ENCODE measurements around the gene NUCKS1.

The NUCKS1 gene

DNA sequence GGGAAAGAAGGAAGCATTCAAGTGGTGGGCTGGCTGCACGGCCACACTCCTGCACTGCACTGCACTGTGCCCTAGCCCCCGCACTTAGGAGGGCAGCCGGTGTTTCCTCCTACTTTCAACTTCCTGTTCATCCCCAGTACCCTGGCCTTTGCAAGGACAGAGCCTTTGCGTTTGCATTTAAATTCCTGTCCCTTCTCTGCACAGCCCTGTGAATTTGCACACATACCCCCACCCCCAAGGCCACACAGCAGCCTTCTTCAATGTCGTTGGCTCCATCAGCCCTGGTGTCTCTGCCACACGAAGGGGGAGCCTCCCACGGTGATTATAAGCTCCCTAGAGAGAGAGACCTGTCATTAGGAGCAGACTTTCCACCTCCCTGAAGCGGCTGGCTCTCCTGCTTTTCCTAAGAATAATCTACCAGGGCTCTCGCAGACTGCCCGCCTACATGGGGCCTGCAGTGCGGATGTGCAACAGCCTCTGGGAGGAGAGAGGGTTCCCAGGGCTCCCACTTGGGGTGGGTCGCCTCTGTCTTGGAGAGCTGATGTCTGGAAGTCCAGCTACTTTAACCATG lies 56.5 kb downstream of the NUCKS1 start:
- no peak for DNase-seq

DNA sequence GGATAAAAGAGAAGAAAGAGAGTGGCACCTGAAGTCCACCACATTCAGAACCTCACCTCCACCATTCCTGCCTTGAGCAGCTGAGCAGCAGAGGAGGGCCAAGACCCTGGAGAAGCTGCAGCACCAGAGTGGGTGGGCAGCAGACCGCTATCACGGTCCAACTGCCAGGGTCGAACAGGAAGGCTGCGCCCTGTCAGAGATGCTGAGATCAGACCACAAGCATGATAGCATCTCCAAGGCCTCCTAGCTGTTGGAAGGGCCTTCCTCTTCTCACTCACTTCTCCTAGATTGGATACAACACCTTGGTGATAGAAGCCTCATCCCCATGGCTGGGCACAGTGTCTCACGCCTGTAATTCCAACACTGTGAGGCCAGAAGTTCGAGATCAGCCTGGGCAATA lies 57.6 kb downstream of the NUCKS1 start:
- DNase-seq, result no peak

DNA sequence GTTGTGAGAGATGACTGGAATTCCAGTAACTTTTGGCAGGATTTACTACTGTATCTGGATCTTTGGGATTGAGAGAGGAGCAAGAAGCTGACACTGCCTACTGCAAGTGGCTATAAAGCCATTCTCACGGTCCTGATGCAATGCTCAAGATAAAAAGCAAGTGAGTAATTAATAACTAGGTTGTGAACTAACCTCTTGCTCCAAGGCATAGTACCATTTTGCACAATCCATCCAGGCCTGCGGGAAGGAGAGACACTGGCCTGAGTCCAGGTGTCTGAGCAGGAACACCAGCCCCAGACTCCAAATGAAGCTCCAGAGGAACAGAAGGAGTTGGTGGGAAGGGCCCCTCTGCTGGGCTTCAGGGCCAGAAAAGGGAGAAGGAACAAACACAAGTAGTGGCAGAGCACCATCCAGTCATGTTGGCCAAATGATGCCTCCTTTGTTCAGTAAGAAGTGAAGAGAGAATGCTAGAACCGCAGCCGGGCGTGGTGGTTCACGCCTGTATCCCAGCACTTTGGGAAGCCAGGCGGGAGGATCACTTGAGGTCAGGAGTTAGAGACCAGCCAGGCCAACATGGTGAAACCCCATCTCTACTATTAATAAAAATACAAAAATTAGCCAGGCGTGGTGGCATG lies 59.7 kb downstream of the NUCKS1 start:
- DNase-seq, result no peak

DNA sequence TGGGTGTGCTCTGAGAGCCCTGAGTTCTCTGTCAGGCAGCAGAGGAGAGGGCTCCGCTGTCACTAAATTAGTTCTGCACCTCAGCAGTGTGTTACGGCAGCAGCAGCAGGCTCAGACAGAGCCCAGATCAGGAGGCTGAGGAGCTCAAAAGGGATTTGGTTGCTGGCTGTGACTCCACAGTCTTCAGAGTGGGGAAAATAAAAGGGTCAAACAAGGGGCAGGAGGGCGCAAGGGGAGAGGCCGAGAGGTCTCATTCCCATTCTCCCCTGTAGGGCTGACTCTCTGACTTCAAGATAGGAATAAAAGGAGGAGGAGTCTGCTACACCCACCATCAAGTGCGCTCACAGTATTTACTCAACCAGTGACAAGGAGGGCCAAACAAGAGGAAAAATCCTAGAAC lies 60.5 kb downstream of the NUCKS1 start:
- no peak for DNase-seq

DNA sequence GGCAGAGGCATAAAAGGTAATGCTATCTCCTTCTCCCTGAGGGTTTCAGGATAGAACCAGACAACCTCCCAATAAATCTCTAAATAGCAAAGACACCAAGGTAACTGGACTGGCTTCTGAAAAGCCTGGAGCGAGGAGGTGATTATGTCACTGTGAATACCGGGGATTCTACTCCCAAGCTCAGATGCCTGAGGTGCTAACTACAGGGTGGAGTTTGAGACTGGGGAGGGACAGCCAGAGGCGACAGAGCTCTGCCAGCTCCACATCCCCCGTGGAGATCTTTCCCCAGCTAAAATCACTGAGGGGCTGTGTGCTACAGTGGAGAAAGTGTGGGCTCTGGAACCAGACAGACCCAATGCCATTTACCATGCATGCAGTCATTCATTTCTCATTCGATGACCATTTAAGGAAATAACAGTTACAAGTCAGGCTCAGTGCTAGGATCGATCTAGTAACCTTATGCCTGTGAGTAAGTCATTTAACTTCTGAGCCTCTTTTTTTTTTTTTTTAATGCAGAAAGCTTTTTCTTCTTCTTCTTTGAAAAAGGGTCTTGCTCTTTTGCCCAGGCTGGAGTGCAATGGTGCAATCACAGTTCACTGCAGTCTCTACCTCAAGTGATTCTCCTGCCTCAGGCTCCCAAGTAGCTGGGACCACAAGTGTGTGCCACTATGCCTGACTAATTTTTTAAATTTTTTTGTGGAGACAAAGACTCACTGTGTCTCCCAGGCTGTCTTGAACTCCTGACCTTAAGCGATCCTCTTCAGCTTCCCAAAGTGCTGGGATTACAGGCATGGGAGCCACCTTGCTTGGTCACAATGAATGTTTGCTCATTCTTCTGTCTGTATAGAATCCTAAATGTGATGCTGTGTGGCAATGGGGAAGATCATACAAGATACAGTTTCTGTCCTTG lies 61.6 kb downstream of the NUCKS1 start:
- no peak for DNase-seq

DNA sequence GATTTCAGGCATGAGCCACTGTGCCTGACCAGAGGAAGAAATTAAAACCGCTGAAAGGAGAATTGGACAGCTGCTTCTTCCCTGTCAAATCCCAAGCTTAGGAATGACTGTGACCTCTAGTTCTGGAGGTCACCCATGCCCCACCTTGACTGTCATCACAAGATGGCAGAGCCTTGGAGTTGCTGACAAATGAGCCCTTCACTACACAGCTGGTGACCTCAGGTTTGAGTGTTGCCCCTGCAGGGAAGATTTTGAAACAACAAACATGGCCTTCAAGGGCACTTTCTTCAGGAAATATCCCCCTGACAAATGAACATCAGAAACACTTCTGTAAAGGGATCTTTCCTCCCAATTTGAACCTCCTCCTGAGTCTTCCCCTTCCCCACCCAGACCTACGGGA lies 62.7 kb downstream of the NUCKS1 start:
- no peak for DNase-seq

DNA sequence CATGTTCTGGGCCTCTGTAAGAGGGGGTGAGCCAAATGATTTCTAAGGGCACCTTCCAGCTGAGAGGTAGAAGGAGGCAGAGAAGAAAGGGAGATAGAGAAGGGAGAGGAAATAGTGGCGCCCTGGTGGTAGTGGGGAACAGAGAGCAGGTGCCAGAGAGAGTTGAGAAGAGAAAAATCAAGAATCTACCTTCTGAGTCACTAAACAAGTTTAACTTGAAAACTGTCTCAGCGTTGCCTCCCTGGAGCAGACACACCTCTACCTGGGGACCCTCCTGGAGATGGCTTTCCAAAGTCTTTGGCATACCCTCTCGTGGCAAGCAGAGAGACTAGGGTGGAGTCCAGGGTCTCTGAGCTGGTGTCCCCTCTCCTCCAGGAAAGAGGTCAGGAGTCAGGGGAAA lies 68.6 kb downstream of the NUCKS1 start:
- no peak for DNase-seq

DNA sequence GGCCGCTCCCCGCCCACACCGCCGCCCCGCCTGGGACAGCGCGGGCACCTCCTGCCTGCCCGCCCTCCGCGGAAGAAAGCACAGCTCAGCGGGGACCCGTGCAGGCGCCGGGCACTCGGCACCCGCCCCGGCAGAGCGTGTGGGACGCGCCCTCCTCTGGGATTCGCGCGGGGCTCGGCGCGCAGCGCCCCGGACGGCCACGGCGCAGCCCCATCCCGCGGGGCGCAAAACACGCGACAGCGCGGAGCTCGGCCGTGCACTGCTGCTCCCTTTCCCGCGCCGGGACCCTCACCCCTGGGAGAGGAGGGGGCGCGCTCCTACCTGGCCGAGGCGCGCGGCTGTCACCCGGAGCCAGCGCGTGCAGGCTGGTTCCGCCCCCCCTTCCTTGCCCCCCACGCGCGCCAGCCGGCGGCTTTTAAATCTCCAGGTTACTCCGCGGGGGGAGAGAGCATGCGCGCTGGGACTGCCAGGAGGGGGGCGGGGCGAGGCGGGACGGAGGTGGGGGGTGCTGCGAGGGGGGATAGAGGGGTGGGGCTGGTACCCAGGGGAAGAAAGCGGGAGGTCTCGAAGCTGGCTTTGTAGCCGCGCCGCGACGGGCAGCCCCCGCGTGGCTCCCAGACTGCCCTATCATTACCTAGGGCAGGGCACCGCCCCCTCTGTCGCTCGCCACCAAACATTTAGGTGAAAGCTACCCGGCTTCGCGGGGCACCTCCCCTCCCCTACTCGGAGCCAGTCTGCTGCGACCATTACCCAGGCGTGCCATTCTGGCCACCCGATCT lies 69.7 kb downstream of the NUCKS1 start, which contains the start of gene SLC45A3:
Gene SLC45A3 (minus strand): TSS at position 437 of the 779 bp plus-strand sequence. CDS start 15,853 bp downstream, outside the sequence.
- peak; percentile 37 for DNase-seq

DNA sequence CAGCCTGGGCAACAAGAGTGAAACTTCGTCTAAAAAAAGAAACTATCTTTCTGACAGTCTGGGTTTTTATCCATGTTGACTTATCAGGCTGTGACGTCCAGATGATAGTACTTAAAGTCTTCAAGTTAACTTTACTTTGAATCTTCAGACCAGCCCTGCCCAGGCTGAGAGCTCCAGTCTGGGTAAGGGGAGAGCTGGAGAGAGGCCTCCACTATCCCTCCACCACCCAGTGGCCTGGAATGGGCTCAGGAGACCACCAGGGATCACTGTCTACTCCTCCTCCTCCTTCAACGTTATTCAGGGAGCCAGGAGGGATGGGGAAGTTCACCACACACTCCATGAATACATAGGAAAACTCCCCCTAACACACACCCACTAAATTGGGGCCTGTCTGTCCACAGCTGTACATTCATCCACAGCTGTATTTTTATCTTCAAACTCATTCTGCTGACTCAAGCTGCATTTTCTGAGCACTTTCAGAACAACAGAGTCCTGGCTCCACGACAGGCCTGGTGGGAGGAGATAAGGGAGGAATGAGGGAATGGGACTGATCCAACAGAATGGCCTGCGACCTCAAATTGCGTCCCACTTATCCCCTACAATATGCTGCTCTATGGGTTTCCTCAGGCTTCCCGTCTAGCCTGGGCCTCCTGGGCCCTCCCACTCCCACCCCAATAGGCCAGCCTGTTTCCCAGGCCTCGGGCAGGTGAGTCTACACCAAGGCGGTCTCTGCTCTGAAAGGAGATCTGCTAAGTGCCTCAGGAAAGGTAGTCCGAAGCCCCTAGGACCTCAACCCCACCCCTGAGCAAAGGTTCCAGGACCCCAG lies 71.5 kb downstream of the NUCKS1 start:
- no peak for DNase-seq

DNA sequence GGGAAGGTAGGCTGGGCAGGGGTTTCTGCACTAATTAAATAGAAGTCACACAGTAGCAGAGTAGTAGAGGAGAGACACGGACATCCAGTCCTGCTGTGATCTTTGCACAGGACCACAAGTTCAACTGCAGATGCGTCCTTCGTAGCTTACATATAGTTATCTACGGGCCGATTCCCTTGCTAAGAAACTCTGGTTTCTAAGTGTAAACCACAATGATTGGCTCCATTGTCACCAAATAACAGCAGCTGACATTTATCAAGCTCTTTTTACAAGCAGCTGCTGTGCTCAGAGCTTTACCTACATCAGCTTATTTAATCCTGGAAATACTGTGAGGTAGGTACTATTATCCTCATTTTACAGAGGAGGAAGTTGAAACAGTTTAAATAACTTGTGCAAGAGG lies 72.8 kb downstream of the NUCKS1 start:
- no peak for DNase-seq

DNA sequence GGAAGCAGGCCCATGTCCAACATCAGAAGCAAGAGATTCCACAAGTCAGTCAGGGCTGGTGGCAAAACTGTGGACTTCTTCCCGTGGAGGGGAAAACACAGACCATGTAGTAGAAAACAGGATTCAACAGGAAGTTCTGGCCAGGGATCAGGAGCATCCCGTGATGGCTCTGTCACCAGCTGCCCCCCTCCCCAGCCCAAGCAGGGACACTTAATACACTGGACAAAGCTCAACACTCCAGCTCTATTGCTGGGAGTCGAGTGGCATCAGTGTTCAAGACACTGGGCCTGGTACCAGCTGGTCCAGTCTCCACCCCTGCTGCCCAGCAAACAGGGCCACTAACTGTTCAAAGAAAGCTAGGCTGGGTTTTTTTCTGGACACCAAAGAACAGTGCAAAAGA lies 73.4 kb downstream of the NUCKS1 start:
- no peak for DNase-seq

DNA sequence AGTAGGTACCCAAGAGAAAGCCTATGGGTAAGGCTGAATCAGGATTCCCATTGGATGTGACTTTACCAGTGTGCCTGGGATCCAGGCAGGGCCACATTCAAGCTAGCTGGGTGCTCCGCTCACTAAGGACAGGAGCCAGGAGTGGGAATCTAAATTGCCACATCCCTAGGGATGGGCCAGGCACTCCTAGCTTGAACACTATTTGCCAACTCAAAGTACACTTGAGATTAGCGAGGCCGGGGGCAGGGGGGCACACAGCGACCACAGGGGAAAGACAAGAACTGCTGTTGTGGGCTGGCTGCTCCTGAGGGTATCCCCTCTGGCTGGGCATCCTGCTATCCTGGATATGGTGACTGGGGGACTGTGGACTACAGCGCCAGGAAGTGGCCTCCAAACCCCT lies 74.0 kb downstream of the NUCKS1 start:
- DNase-seq, result no peak

DNA sequence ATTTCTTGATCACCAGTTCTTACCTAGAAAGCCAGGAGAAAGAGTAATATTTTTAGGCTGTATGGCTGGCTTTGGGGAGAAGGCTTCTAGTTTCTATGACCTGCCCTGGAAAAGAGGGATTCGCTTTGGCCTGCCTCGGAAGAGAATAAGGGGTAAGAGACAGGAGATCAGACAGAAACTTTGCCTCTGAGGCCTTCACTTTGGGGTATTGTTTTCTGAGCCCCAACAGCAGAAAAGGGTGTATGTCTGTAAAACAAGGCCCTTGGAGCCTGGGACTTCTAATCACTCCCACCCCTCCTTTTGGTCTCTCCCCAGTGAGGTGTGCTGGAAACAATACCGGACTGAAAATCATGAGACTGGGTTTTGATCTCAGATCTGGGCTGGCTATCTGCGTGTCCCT lies 74.7 kb downstream of the NUCKS1 start:
- DNase-seq, result no peak

DNA sequence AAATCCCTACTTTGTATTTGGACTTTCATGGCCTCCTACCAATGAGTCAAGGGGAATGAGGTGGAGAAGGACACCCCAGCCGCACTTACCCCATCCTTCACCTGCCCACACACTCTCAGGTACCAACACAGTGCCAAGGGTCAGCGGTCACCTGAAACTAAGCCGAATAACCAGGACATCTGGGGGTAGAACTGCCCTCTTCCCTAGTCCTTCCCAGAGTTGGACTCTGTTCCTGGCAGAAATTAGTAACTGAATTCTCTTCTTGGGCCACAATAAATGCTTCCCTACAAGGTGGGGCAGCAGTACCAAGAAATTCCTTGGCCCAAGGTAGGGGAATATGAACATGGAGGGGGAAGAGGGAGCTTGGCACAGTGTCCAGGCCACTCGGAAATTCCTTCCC lies 77.0 kb downstream of the NUCKS1 start:
- DNase-seq, result no peak

DNA sequence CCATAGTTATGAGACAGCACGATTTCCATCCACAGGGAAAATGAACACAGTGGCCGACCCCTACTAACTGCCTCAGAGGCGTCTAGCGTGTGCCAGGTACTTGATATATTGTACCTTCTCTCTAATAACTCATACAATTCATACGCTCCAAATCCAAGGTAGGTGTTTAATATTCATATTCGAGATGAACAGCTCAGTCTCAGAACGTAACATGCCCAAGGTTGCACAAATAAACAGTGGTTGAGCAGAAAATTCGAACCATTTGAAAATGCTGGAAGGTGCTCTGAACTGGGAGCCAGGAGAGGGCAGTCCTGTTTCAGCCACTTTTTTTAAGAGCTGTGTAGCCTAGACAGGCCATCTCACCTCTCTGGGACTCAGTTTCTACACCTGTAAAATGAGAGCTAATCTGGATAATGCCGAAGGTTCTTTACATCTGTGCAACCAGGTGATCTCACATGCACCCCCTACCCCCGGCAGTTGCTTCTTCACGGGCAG lies 77.5 kb downstream of the NUCKS1 start:
- no peak for DNase-seq

DNA sequence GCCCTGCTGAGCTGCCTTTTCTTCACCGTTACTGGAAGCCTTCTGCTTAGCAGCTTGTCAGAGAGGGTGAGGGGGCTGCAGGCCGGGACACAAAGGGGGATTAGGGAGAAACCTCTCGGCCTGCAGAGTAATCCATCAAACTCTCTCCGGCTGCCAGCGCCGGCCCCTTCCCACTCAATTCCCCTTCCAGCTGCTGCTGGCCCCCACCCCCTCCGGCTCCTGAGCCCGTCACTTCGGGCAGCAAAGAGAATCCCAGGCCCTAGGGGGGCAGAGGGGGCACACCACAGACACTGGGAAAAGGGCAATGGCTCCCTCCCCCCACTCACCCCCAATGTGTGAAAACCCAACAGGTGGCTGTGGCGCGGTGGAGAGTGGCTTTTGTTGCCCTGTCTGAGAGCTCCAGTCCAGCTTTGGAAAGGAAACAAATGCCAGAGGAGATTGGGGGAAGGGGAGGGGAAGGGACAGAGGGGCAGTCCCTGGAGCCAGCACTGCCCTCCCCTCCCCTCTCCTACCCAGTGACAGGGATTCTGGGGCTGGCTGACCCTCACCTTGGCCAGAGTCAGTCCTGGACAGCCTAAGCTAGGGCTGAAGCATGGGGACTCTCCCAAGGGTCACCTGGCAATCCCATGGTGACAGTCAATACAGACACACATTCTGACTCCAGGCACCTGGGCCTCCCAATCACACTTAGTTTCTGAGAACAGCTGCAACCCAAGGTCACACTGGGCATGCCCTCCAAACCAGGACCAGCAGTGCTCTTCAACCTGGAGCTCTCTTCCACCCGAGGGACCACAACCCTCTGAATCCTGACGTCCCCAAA lies 79.2 kb downstream of the NUCKS1 start:
- no peak for DNase-seq

DNA sequence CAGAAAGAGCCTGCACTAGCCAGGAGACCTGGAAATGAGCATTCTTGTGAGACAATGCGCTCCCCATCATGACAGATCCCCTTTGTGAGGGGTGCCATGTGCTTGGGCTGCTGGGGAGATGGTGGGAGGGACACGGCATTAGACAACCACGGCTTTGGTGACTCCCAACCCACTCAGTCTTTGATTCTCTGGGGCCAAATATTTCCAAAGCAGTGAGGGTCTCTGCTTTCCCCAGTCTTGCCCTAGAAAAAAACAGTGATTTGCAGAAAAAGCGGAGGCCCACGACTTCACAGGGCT lies 79.9 kb downstream of the NUCKS1 start:
- DNase-seq, result no peak

DNA sequence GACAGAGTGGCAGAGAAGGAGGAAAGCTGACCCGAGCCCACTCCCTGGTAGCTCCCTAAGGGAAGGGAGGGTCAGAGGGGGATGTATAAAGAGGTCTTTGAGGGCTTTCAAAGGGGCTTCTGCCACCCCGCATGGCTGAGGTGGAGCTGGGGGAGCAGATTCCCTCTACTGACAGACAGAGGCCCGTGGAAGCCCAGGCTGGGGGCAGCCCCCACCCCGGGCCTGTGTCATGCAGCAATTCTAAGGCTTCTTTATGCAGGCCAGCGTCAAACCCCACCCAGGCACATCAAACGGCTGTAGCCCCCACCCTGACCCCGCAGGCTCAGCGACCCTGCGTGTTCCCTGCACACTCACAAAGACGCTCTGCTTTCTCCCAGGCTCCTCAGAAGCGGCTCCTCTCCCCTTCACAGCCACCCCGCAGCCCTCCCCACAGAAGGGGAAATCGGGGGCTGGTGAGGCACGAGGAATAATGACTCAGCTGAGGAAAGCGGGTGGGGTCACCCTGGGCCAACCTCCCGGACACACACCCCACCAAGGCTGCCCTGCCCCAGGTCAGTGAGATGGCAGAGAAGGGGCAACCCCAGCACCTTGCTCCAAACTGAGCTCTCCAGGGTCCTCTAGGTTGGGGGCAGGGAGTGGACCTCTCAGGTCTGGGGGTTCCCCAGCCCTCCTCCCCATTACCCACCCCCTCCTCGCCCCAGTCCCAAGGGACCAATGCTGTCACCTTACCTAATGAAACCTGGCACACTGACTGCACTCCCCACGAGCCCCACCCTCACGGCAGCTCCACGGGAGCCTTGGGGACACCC lies 80.4 kb downstream of the NUCKS1 start:
- DNase-seq, result no peak

DNA sequence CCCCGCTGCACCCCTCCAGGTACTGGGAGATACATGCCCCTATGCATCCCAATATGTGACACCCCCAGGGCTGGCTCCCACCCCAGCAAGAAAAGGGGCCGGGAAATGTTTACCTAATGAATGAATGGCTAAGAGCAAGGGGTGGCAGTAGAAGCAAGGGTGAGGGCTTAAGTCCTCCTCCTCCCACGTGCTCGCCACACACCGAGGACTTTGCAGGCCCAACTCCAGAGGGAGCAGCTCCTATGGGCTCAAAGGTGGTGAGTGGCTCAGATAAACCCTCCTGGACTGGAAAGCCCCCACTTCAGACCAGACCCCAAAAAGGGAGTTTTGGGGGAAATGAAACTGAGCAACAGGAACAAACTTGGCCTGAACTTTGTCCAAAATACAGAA lies 81.0 kb downstream of the NUCKS1 start:
- DNase-seq, result no peak

DNA sequence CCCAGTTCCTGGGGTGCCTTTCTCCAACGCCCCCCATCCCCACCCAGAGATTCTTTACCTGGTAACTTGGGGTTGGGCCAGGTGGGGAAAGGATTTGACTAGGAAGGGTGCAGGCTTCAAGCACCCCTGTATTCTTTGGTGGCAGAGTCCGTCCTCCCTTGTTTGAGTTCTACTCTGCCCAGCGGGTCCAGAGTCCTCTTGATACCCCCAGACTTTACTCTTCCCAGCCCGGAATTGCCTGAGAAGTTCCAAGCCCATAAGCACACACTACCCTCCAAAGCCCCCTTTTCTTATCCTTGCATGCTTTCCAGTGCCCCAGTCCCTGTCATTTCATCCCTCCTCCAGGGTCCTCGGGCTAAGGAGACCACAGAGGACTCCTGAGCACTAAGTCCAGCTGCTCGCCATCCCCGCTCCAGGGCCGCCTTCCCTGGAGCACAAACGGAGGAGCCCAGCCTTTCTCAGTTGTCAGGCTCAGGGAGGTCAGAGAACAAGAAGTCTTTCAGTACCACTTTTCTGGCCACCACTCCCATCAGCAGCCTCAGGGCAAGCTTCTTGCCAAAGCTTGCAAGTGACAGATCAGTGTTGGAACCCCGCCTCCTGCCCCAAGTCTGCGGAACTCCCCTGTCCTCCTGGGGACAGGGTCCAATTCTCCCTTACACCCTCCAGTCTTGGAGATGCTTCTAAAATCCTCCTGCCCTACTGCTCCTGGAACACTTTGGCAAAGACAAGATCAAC lies 81.9 kb downstream of the NUCKS1 start:
- no peak for DNase-seq

Measured in activated CD4-positive, alpha-beta T cell treated with anti-CD3 and anti-CD28 coated beads, Interleukin-2, amount 50 U/mL, for 1 hour (primary cell).